Measurements from ENCODE around the gene CADM1. TPM values are rescaled to one million over a fixed set of nuclear protein-coding genes. Genes with fewer than 3 reads are reported as not detected.

CADM1 gene
- total RNA-seq, 2 experiments from 2014 or later, result 59.7 to 89.7 TPM

DNA sequence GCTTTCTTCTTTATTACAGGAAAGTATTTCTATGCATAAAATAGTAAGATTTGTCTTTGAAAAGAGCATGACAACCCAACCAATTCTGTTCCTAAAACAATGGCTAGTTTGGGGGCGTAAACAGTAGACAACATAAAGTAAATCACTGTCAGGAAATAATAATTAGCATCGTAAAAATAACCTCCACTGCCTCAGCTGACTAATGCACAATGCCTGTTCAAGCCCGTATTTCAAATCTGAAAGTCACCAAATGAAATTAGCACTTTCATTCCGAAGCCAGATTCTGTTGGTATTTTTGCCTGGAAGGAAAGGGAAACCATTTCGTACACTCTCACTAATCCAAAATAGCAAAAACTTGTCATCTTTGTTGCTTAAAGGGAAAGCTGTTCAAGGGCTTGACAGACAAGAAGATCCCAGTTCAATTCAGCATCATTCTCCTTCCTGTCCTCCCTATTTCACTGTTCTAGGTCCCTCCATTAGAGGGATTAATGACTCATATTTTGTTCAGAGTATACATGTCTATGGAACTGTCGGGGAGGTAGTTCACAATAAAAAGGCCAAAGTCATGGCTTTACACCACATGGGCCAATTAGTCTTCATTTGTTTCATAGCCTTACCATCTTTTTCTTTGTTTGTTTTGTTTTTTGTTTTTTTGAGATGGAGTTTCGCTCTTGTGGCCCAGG is 154.7 kb downstream of the CADM1 start:
- Histone ChIP-seq H3K4me3 (ENCODE audit: low read depth, low read length, poor library complexity, severe bottlenecking) (no peak overlapping the region), H3K4me1 (ENCODE audit: insufficient read depth, low read length, poor library complexity, severe bottlenecking) (no peaks in the 10 kb centered on the region), H3K36me3 (ENCODE audit: insufficient read depth, low read length) (no peaks in the 10 kb centered on the region), H4K20me1 (ENCODE audit: insufficient read depth, low read length) (no peaks in the 10 kb centered on the region), H3K27ac (ENCODE audit: low read depth, low read length, poor library complexity, severe bottlenecking) (no peak overlapping the region), H3K9me3 (ENCODE audit: low read length) (no peaks in the 10 kb centered on the region), H3K4me2 (ENCODE audit: low read length) (no peak overlapping the region), H2AFZ (ENCODE audit: low read length) (no peak overlapping the region), H3K9me2 (ENCODE audit: insufficient read depth, low read length) (no peaks in the 10 kb centered on the region), H3K79me2 (ENCODE audit: insufficient read depth, low read depth, low read length) (no peaks in the 10 kb centered on the region)
- intact Hi-C loops (cut with micrococcal nuclease; ENCODE audit: unreplicated experiment), result no loop called here
- POLR2A ChIA-PET, result no interaction called here
- TF ChIP-seq, protein P1, sequence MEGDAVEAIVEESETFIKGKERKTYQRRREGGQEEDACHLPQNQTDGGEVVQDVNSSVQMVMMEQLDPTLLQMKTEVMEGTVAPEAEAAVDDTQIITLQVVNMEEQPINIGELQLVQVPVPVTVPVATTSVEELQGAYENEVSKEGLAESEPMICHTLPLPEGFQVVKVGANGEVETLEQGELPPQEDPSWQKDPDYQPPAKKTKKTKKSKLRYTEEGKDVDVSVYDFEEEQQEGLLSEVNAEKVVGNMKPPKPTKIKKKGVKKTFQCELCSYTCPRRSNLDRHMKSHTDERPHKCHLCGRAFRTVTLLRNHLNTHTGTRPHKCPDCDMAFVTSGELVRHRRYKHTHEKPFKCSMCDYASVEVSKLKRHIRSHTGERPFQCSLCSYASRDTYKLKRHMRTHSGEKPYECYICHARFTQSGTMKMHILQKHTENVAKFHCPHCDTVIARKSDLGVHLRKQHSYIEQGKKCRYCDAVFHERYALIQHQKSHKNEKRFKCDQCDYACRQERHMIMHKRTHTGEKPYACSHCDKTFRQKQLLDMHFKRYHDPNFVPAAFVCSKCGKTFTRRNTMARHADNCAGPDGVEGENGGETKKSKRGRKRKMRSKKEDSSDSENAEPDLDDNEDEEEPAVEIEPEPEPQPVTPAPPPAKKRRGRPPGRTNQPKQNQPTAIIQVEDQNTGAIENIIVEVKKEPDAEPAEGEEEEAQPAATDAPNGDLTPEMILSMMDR (conservative IDR thresholded peaks at IDR 0.05; ENCODE audit: low read length), result no peak
- no peak for TF ChIP-seq EZH2phosphoT487 (IDR thresholded peaks at IDR 0.05; ENCODE audit: borderline replicate concordance, low read depth, low read length)
- DNase-seq (ENCODE audit: low spot score), result no peak
- no TSS peak for BruUV-seq (replicated peaks)
- CTCF ChIA-PET (ENCODE audit: unreplicated experiment), result no interaction called here

DNA sequence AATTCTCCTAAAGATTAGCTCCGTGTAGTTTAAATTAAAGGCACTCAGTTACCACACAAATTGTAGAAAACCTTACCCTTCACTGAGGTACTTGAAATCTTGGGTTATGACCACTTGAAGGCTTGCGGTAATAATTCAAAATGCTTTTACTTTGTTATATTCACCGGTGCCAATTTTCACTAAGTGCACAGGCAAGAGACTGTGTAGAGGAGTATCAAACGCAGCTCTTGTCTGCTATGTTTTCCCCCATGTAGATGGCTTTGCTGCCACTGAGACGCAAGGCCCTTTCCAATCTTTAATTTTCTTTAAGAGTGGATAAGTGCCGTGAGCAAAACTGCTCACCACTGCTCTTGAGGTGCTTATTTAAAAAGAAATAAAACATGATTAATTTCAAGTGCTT is 155.8 kb downstream of the CADM1 start:
- POLR2A ChIA-PET, result no interaction called here
- no TSS peak for BruUV-seq (replicated peaks)

DNA sequence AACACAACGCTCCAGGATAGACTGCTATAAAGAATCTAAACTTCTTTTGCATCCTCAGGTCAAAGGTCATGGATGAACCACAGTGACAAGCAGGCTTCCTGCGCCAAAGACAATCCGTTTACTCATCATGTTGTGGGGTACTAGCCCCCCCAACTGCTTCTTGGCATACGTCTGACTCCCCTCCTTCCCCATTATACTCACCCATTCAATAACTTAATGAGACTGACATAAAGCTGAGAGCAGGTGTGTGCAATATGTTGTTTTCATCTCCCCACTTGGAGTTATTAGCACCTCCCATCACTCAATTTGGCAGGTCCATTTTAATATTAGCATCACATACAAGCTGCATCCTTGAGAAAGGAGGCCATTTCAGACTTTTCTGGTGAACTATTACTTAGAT is 157.1 kb downstream of the CADM1 start:
- H3K27ac ChIP-seq (ENCODE audit: low read depth, low read length, poor library complexity, severe bottlenecking), result no peak overlapping the region
- H3K4me3 ChIP-seq (ENCODE audit: low read depth, low read length, poor library complexity, severe bottlenecking), result no peak overlapping the region
- H3K9me3 ChIP-seq (ENCODE audit: low read length), result no peaks in the 10 kb centered on the region
- TF ChIP-seq EZH2phosphoT487 (IDR thresholded peaks at IDR 0.05; ENCODE audit: borderline replicate concordance, low read depth, low read length), result no peak
- TF ChIP-seq, protein P1 (conservative IDR thresholded peaks at IDR 0.05; ENCODE audit: low read length), result no peak
- no peaks in the 10 kb centered on the region for H3K4me1 ChIP-seq (ENCODE audit: insufficient read depth, low read length, poor library complexity, severe bottlenecking)
- no peaks in the 10 kb centered on the region for H4K20me1 ChIP-seq (ENCODE audit: insufficient read depth, low read length)
- intact Hi-C loops (cut with micrococcal nuclease; ENCODE audit: unreplicated experiment), result no loop called here
- ChIA-PET POLR2A (interaction anchor here (0.8 kb wide), 1 partner anchor 23 kb away, joined by 4 read pairs; no protein-coding TSS in a partner anchor), CTCF (ENCODE audit: unreplicated experiment) (no interaction called here)
- H3K36me3 ChIP-seq (ENCODE audit: insufficient read depth, low read length), result no peaks in the 10 kb centered on the region
- H2AFZ ChIP-seq (ENCODE audit: low read length), result no peak overlapping the region
- no peak overlapping the region for H3K4me2 ChIP-seq (ENCODE audit: low read length)
- no peak for DNase-seq (ENCODE audit: low spot score)
- H3K79me2 ChIP-seq (ENCODE audit: insufficient read depth, low read depth, low read length), result no peaks in the 10 kb centered on the region
- no TSS peak for BruUV-seq (replicated peaks)
- H3K9me2 ChIP-seq (ENCODE audit: insufficient read depth, low read length), result no peaks in the 10 kb centered on the region

More for the DNA sequence above, 155.8 kb downstream of the CADM1 start:
- Histone ChIP-seq H3K9me3 (ENCODE audit: low read length) (no peaks in the 10 kb centered on the region), H3K4me2 (ENCODE audit: low read length) (no peak overlapping the region), H3K4me3 (ENCODE audit: low read depth, low read length, poor library complexity, severe bottlenecking) (no peak overlapping the region), H4K20me1 (ENCODE audit: insufficient read depth, low read length) (no peaks in the 10 kb centered on the region), H3K79me2 (ENCODE audit: insufficient read depth, low read depth, low read length) (no peaks in the 10 kb centered on the region), H3K9me2 (ENCODE audit: insufficient read depth, low read length) (no peaks in the 10 kb centered on the region), H3K4me1 (ENCODE audit: insufficient read depth, low read length, poor library complexity, severe bottlenecking) (no peaks in the 10 kb centered on the region), H2AFZ (ENCODE audit: low read length) (no peak overlapping the region), H3K36me3 (ENCODE audit: insufficient read depth, low read length) (no peaks in the 10 kb centered on the region), H3K27ac (ENCODE audit: low read depth, low read length, poor library complexity, severe bottlenecking) (no peak overlapping the region)
- TF ChIP-seq, protein P1 (conservative IDR thresholded peaks at IDR 0.05; ENCODE audit: low read length), result no peak
- TF ChIP-seq EZH2phosphoT487 (IDR thresholded peaks at IDR 0.05; ENCODE audit: borderline replicate concordance, low read depth, low read length), result no peak
- no peak for DNase-seq (ENCODE audit: low spot score)
- CTCF ChIA-PET (ENCODE audit: unreplicated experiment), result no interaction called here
- intact Hi-C loops (cut with micrococcal nuclease; ENCODE audit: unreplicated experiment), result no loop called here
